ENCODE data around the gene WDR41.

The WDR41 gene

DNA sequence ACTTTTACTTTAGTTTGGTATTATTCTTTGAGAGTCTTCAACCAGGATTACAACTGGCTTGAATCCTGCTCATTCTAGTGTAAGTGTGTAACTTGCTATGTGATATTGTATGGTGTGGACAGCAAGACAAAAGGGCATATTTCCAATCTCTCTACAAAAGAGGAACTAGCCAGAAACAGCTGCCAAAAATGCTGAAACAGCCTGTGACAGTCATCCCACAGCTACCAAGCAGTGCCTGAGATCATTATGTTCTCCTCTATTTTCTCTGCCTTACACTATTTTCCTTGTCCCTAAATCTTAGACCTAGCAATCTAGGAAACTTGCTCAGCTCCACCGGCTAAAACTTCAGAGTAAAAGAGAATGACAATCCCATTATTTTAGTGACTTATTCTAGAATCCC lies 42.8 kb downstream of the WDR41 start:
- H3K4me3 ChIP-seq = no peak overlapping the region
- H3K27ac ChIP-seq = no peak overlapping the region

DNA sequence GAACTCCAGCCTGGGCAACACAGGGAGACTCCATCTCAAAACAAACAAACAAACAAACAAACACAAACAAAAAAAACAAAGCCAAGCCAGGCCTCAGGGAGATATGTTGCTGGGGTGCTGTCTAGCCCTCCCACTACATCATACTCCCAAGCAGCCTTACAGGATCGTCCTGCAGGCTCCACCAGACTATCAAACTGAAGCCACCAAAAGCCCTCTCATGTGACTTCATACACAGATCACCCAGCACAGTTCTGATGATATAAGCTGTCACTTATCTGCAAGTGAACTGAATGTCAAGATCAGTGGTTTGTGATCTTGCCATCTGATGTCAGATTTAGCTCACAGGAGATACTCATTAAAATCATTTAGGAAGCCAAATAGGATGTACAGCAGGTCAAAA lies 43.3 kb downstream of the WDR41 start:
- H3K4me3 ChIP-seq = no peak overlapping the region

DNA sequence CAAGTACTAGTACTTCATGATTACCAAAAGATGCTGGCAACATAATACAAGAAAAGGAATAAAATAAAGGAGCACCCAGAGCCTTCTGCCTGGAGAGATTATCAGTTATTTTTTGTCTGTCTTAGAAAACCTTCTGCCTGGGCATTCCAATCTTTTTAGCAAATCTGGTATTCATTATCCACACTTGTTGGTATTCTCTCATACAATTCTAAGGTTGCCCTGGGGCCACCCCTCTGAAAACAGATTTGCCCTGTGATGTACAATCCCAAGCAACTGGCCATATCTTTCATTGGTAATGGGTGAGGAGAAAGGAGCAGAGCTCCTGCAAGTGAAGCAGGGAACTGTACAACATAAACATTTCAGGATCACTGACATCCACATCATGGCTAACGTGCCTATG lies 47.8 kb downstream of the WDR41 start:
- no peak overlapping the region for H3K27ac ChIP-seq
- no peak overlapping the region for H3K4me3 ChIP-seq

More for the DNA sequence above, 43.3 kb downstream of the WDR41 start:
- no peak overlapping the region for H3K27ac ChIP-seq

DNA sequence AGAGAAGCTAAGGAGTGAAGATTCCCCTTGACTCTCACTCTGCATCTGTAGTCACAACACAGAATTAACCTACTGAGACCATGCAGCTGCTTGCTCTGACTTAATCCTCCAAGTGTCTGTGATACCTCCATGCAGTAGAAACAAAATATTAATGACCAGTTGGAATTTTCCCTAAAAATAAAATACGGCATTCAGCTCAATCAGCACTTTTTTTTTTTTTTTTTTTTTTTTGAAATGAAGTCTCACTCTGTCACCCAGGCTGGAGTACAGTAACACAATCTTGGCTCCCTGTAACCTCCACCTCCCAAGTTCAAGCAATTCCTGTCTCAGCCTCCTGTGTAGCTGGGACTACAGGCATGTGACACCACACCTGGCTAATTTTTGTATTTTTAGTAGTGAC lies 48.4 kb downstream of the WDR41 start:
- no peak overlapping the region for H3K4me3 ChIP-seq
- no peak overlapping the region for H3K27ac ChIP-seq

DNA sequence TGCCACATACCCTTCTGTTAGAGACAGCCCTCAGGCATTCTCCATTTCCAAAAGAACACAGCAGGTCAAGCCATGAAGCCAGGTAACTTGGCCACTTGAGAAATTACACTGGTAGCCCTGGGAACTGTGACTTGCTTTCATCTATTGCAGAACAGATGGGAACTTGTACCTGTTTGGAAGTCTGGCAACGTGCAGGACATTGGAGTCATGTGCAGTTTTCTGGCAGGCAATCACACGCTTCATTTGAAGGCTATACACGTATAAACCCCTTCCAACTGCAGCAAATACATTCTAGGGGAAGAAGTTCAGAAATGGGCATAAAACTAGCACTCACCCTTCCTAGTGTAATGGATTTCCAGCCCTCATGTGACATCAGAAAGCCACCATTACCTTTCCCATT lies 54.0 kb downstream of the WDR41 start:
- Histone ChIP-seq H3K4me3 (no peak overlapping the region), H3K27ac (no peak overlapping the region)

DNA sequence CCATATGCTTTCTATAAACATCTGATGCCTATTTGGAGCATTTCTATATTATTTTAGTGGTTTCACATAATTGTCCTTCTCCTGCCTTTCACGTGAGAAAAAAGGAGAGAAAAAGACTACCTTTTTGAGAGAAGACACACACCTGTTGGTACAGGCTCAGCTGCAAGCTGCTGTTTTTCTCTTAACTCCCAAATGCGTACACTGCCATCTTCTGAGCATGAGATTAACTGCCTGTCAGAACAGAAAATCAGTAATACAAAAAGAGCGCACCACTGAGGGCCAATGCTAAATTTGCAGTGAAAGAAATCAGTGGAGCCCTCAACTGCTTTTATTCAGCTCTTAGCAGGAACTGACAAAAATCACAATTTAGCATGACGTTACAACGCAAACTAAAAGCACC lies 54.9 kb downstream of the WDR41 start:
- Histone ChIP-seq H3K4me3 (no peak overlapping the region), H3K27ac (no peak overlapping the region)

DNA sequence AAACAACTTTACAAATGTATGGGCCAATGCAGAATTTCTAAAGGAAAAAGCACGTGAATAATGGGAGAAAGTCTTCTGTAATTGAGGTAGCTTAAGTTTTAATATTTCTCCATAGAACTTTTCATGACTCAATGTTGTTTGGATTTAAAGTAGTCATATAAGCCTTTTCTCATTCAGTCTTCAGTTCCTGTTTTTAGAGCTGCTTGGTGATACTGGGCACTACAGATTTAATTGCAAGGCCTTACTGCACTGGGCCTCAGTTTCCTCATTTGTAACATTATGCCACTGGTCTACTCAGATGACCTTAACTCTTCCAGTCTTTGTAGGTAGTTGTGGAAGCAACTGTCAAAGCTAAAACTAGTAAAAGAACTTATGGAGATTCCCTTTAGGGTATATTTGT lies 60.4 kb downstream of the WDR41 start:
- H3K4me3 ChIP-seq = no peak overlapping the region
- H3K27ac ChIP-seq = no peak overlapping the region

DNA sequence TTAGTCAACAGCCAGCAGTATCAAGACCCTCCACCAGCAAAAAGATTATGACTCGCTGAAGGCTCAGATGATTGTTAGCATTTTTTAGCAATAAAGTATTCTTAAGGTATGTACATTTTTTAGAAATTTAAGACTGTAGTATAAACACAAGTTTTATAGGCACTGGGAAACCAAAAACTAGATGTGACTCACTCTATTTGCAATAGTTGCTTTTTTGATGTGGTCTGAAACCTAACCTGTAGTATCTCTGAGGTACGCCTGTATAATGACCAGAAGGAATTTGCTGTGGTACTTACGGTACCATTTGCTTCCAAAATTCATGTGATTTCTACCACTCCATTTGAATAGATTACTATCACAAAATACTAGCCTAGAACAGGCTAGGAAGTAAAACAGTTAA lies 60.8 kb downstream of the WDR41 start:
- H3K4me3 ChIP-seq = no peak overlapping the region
- H3K27ac ChIP-seq = no peak overlapping the region

DNA sequence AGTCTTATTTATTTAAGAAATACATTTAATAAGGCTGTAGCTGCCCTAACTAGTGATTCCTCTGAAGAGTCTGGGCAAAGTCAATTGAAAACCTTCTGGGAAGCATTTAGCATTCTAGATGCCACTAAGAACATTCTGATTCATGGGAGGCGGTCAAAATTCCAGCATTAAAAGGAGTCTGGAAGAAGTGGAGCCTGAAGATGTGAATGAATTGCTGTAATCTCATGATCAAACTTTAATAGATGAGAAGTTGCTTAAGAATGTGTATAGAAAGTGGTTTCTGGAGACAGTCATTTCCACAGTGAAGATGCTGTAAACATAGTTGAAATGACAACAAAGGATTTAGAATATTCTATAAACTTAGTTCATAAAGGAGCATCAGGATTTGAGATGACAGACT lies 61.4 kb downstream of the WDR41 start:
- no peak overlapping the region for H3K4me3 ChIP-seq
- H3K27ac ChIP-seq = no peak overlapping the region

DNA sequence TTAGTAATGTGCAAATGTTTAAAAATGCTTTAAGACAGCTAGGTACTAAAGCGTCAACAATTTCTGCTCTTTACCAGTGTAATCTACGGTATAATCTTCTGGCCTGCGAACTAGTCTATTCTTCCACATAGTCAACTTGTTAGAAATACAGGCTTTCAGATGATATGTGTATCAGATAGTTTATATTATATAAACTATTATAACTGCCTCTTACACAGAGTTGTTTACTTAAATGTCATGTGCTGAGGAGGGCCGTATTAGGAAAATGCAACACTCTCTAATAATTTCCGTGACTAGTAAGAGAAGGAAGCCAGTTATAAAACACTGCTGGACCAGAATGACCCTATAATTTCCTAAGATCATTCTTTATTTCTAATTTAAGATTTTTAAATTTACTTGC lies 63.6 kb downstream of the WDR41 start:
- Histone ChIP-seq H3K27ac (peak overlapping the region in 5 of 21 experiments; percentile 1 to 58 (median 27)), H3K4me3 (no peak overlapping the region)

DNA sequence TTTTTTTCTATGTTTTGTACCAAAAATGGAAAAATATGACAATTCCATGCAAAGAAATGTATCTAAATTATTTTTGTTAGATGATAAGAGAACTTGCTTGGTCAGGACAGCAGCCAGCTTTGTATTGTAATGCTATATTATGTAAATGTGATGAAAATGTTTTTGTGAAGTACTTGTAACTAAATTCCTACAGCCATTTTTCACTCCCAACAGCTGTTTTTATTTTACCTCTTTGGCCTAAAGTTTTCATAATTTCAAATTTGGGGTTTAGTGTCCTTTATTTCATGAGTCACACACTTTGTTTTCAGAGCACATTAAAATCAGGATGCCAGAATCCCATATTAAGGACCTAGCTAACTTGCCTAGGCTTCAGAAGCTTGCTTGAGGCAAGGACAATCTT lies 64.1 kb downstream of the WDR41 start:
- Histone ChIP-seq H3K4me3 (no peak overlapping the region), H3K27ac (peak overlapping the region in 2 of 21 experiments; percentile 31 to 58)

DNA sequence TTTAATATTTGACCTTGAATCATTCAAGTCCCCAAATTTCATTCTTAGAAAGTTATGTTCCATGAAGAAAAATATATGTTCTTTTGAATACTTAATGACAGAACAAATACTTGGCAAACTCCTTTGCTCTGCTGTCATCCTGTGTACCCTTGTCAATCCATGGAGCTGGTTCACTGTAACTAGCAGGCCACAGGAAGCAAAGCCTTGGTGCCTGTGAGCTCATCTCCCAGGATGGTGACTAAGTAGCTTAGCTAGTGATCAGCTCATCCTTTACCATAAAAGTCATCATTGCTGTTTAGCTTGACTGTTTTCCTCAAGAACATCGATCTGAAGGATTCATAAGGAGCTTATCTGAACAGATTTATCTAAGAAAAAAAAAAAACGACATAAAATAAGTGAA lies 65.4 kb downstream of the WDR41 start:
- Histone ChIP-seq H3K4me3 (no peak overlapping the region), H3K27ac (no peak overlapping the region)

DNA sequence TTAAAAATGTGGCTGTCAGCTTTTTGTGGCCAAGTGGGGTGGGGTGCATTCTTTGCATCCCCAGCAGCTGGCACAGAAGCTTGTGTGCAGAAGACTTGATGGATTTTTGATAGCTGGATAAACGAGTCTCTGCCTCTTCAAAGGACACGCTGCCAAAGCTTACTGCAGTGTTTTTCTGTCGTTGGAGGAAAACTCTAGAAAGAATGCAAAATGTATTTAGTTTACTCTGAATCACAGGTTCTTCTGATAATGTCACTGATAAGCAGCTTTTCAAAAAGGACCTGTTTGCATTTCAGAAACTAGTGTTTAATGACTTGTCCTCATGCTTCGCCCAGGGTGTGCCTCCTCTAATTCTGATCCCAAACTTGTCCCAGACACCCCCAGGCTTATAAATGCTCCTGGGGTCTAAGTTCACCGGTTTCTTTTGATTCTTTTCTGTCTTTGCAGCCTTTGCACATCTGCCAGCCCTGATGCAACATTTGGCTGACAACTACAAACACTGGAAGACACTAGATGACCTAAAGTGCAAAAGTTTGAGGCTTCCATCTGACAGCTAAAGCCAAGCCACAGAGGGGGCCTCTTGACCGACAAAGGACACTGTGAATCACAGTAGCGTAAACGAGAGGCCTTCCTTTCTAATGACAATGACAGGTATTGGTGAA lies 66.0 kb downstream of the WDR41 start:
- H3K4me3 ChIP-seq = no peak overlapping the region
- H3K27ac ChIP-seq = no peak overlapping the region

DNA sequence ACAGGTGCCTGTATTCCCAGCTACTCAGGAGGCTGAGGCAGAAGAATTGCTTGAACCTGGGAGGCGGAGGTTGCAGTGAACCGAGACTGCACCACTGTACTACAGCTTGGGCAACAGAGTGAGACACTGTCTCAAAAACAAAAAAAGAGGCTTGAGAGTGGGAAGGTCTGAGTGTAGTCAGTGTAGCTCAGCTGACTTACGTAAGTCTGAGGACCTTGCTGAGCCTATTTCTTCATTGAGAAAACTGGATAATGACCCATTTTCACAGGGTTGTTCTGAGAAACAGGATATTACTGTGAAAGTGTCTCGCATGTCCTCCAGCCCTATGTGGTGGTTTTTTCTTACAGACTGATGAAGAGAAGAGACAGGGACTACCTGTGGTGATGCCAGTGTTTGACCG lies 66.7 kb downstream of the WDR41 start:
- no peak overlapping the region for H3K4me3 ChIP-seq
- no peak overlapping the region for H3K27ac ChIP-seq

DNA sequence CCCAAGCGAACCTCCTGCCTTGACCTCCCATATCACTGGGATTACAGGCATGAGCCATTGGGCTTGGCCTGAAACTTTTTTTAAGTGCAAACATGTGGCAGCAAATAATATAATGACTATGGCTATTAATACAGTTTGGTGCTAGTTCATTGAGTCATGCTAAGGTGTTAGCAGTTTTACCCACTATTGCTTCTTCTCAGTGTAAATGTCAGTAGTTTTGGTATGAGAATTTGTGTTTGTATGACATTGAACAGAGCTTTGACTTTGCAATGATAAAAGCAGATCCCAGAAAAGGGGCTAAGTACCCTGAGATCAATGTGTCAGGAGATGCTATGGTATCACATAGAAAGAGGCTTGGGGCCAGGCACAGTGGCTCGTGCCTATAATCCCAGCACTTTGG lies 67.2 kb downstream of the WDR41 start:
- Histone ChIP-seq H3K27ac (no peak overlapping the region), H3K4me3 (no peak overlapping the region)

DNA sequence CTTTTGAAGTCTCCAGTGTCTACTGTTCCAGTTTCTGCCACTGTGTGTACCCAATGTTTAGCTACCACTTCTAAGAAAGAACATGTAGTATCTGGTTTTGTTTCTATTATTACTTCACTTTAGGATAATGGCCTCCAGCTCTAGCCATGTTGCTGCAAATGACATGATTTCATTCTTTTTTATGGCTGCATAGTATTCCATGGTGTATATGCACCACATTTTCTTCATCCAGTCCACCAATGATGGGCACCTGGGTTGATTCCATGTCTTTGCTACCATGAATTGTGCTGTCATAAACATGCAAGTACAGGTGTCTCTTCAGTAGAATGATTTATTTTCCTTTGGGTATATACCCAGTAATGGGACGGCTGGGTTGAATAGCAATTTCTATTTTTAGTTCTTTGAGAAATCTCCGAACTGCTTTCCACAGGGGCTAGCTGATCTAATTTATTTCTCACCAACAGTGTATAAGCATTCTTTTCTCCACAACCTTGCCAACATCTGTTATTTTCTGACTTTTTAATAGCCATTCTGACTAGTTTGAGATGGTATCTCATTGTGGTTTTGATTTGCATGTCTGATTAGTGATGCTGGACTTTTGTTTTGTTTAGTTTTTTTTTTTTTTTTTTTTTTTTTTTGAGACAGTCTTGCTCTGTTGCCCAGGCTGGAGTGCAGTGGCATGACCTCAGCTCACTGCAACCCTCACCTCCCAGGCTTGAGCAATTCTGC lies 68.9 kb downstream of the WDR41 start:
- no peak overlapping the region for H3K27ac ChIP-seq
- no peak overlapping the region for H3K4me3 ChIP-seq

DNA sequence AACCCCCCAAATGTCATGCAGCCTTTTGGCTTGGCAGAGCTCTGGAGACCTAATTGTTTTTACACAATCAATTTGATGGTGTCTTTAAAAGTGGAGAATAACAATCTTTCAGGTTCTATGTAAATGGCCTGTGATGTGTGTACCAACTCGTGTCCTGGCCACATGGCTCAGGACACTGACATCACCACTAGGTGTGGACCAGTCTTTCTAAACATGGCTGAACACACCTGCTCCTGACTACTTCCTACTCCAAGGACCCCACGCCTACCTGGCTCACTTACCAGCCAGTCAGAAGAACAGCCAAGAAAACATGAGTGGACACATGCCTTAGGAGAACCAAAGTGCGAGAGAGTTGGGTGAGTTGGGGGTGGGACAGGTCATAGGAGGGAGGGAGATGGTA lies 71.2 kb downstream of the WDR41 start:
- H3K4me3 ChIP-seq = no peak overlapping the region
- H3K27ac ChIP-seq = no peak overlapping the region

DNA sequence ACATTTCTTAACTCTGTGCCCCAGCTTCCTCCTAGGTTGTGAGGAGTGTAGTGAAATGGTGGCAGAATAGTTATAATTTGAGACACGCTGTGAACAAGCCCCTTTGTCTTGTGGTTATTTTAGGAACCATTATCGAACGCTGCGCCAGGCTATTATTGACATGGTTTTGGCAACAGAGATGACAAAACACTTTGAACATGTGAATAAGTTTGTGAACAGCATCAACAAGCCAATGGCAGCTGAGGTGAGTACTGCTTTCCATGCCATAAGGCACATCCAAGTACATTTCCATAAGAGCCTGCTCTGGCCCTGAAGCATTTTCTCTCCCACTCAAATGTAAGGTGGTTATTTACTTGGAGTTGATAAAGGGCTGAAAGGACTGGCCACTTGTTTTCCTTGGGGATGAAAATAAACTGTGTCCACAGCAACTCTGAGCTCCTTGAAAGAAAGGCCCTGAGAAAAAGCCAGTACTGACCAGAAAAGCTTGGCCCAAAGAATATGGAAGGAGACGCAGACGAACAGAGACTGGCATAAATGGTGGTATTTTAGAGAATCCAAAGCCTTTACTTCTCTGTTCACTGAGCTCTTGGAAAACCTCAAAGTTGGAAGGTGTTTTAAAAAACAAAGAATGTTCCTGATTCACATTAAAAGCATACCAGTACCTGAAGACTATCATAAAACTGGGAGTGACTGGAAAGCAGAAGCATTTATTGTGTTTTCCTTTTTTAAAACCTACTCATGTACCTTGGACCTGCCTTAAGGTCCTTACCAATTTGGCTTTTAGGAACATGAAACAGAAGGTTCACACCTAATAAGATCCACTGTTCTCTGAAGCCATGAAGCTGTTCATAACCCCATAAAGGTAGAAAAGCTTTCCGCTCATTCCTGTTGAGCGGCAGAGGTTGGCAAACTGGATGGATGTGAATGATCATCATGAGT lies 72.2 kb downstream of the WDR41 start:
- Histone ChIP-seq H3K4me3 (no peak overlapping the region), H3K27ac (no peak overlapping the region)

DNA sequence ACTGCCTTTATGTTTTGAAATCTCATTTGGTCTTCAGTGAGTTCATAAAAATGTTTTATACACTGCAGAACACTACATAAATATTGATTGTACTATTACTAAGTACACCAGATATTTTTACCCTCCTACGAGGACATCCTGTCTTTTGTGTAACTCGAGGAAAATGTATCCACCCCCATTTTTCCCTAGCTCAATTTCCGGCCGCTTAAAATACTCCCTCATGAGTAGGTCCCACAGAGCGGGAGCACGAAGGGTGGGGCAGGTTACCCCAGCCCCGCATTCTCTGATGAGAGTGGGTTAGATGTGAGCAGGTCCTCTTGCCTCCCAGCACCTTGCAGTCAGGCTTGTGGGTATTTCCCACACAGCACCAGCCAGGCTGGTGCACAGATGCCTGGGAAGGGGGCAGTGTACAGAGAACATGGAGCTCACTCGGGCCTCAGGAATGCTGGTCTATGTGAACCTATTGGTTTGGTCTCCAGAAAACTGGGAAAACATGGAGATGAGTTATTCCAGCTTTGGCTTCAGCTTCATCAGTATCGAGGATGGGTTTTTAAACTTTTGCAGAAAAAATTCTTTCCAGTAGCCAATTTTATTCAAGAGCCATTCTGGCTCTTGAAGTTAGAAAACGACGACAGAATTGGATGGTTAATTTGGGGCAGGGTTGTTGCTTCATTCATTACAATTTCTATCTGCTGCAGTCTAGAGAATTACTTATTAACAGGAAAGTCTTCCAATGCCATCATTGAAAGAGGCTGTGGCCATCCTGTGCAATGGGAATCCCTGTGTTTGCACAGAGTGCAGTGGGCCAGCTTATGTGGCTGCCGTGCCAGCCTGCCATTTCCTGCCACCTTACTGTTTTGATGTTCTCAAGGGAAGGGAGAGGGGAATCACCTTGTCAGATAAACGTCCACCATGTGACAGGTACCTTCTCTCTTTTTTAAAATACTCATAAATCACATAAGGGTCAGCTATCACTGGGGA lies 73.2 kb downstream of the WDR41 start:
- H3K27ac ChIP-seq = no peak overlapping the region

DNA sequence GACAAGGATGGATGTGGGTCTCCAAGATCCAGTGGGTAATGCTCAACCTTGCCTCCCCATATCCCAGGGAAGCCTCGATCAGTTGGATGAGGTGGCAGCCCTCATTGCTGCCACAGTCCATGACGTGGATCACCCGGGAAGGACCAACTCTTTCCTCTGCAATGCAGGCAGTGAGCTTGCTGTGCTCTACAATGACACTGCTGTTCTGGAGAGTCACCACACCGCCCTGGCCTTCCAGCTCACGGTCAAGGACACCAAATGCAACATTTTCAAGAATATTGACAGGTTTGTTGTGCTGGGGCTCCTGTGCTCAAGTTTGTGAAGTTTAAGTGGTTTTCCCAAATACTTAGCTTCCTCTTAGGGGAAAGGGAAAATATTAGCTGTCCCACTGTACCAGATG lies 74.0 kb downstream of the WDR41 start:
- no peak overlapping the region for H3K27ac ChIP-seq
- H3K4me3 ChIP-seq = no peak overlapping the region

More for the DNA sequence above, 73.2 kb downstream of the WDR41 start:
- no peak overlapping the region for H3K4me3 ChIP-seq

All from skin epidermis (tissue), 12 donors.